ENCODE measurements around the gene PRRX2.

Gene PRRX2

DNA sequence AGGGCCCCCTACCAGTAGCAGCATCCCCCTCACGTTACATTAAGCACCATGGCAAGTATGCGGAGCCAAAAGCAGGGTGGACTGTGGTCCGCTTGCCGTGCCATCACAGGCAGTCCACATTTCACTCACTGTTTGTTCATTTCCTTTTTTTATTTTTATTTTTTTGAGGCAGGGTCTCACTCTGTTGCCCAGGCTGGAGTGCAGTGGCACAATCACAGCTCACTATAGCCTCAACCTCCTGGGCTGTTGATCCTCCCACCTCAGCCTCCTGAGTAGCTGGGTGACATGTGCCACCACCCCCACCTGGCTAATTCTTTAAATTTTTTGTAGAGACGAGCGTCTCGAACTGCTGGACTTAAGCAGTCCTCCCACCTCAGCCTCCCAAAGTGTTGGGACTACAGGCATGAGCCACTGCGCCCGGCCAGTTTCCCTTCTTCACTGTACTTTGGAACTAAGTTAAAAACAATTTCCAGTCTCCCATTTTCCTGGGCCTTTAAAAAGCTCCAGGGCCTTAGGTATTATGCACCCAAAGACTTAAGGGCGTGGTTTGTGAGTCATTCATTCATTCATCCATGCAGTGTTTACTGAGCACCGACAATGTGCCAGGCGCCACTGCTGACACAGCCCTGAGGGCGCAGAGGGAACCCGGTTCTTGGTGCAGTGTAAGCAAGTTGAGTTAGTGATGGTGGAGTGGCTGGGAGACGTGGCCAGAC lies 19.9 kb downstream of the PRRX2 start:
- DNase-seq, result no peak

- no peak for DNase-seq
These were observed 20.4 kb downstream of the PRRX2 start for GRCh38 chr9:129685933-129686259.

GRCh38 chr9:129686736-129687135 lies 21.3 kb downstream of the PRRX2 start:
- no peak for DNase-seq

GRCh38 chr9:129687391-129687790 lies 21.9 kb downstream of the PRRX2 start:
- DNase-seq, result no peak

GRCh38 chr9:129688285-129689043 lies 23.0 kb downstream of the PRRX2 start:
- no peak for DNase-seq

DNA sequence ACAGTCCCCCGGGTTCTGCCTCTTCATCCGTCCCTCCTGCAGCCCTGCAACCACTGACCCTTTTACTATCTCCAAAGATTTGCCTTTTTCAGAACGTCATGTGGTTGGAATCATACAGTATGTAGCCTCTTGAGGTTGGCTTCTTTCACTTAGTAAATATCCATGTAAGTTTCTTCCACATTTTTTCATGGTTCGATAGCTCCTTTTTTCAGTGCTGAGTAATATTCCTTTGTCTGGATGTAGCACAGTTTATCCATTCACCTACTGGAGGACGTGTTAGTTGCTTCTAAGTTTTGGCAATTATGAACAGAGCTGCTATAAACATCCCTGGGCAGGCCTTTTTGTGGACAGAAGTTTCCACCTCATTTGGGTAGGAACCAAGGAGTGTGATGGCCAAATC lies 27.1 kb downstream of the PRRX2 start:
- DNase-seq, result no peak

- no peak for DNase-seq
These were observed 28.3 kb downstream of the PRRX2 start for GRCh38 chr9:129693741-129694140.

DNA sequence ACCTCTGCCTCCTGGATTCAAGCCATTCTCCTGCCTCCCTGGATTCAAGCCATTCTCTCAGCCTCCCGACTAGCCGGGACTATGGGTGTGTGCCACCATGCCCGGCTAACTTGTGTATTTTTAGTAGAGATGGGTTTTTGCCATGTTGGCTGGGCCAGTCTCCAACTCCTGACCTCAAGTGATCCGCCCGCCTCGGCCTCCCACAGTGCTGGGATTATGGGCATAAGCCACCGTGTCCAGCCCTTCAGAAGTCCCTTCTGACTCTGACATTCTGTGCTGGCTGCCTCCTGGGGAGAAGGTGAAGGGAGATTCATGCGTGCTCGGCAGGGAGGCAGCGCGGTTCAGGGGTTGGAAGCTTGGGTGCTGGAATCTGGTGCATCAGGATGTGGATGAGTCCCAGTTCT lies 28.8 kb downstream of the PRRX2 start:
- no peak for DNase-seq

DNA sequence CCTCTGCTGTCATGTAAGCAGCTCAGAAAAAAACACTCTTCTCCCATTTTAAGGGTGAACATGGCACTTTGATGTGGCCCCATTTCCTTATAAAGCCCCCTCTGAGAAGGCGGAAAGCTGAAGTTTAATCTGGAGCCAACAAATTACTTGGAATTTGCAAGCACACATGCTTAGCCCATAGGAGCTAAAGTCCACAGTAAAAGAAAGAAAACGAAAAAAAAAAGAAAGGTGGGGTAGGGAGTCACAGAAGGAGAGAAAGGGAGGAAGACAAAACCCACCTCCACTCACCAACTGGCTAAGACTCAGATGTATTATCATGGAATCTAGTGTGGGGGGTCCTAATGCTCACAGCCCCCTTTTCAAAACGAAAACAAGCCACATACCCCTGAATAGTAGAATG lies 30.4 kb downstream of the PRRX2 start:
- DNase-seq, result no peak

DNA sequence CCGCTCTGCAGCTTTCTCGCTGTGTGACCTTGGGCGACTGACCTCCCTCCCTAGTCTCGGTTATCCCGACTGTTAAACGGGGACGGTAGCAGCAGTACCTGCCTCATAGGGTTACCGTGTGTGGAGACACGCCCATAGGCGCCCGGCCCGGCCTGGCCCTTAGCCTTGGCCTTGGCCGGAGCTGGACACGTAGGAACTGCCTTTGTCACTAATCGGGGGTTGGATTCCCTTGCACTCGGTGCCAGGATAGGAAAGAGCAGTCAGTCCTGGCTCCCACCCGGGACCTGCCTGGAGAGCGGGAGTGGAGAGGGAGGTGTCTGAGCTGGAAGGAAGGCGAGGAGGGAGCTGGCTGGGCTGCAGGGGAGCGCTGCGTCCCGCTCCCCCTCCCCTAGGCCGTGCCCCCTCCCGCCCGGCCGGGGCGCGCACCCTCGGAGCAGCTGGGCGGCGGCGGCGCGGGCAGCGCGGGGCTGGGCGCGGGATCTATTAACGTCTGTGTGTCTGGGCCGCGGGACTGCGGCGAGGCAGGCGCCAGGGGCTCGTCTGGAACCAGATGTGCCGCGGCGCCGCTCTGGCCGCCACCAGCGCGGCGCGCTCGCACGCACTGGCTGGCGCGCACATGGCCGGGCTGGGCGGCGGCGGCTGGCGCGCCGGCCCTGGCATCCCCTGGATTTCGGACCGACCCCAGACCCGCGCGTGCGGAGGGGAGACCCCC lies 31.7 kb downstream of the PRRX2 start:
- no peak for DNase-seq

GRCh38 chr9:129697656-129698253 lies 32.3 kb downstream of the PRRX2 start:
- no peak for DNase-seq

GRCh38 chr9:129698254-129698757 lies 32.9 kb downstream of the PRRX2 start:
- DNase-seq, result no peak

DNA sequence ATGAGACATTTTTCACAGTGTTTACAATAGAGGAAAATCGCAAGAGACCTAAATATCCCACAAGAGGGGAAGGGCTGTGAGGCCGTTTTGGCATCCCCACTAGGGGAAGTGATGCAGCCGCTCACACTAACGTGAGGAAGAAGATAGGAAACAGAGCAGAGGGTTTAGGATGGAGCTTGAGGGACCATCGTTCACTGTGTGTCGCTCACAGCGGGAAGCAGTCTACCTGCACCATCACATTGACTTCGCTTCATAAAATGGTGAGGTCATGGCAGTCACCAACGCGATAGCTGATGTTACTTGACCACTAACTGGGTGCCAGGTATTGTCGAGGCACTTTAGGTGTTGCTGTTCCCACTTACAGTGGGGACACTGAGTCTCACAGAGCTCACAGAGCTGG lies 35.6 kb downstream of the PRRX2 start:
- no peak for DNase-seq

- no peak for DNase-seq
These were observed 36.1 kb downstream of the PRRX2 start for GRCh38 chr9:129701549-129701948.

DNA sequence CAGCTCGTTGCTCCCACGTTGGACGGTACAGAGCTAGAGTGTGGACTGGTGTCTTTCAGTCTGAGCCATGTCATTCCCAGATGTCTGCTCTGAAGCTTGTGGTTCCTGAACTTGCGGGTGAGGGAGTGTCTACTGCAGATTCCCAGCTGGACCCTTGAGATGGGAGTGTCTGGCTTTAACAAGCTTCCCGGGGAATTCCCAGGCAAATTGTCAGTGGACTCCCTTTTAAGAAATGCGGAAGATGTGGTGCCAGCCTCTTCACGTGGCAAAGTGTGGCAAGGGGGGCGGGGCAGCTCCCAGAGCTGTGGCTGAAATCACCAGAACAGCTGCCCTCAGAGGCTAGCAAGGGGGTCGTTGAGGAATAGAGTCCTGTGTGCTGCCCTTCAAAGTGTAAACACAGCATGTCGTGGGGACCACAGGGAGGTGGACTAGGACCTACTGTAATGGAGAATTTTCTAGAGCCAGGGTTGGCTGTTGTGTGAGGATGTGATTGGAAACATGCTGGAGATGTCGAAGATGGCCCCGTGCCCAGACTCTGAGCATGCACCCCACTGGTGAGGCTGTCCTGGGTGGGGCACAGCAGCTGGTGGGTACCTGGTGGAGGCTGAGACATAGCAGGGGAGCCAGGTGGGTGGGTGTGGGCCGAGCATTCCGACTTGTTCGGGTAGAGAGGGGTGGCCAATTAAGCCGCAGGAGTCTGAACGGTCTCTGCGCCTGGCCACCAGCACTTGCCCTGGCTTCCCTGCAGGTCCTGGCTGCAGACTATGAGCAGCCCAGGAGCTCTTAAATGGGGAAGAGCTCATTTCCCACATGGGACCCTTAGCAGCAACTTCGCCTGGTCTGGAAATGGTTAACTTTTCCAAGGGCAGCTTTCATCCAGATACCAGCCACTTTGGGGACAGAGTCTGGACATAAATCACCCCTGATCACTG lies 37.4 kb downstream of the PRRX2 start:
- DNase-seq, result no peak

DNA sequence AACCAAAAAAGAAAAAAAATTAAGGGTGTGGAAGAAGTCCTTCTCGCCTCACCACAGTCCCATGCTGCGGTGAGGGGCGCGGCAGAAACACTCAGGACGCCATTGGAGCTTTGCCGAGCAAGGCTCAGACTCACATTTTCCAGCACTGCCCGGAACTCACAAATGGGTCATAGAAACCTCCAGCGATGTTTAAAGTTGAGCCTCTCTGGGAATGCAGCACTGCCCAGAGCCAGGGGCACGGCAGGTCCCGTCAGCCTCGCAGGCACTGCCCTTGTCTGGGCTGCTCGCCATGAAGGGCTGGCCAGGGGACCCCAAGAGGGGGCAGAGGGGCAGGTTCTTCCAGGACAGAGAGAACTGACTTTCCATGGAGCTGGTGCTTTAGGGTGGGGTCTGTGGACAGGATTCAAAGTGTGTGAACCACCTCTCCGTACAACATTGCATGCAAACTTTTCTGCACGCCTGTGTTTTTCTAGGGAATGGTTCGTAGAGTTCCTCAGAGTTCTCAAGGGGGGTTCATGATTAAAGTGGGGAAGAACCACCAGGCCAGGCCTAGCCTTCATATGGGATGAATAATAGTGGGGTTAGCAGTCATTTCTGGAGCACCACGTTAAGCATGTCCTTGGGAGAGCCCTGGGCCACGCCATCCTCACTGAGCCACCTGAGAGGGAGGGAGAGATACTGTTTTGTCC lies 38.4 kb downstream of the PRRX2 start:
- DNase-seq, result no peak

GRCh38 chr9:129704807-129705206 lies 39.4 kb downstream of the PRRX2 start:
- no peak for DNase-seq

GRCh38 chr9:129708793-129709192 lies 43.3 kb downstream of the PRRX2 start:
- no peak for DNase-seq

- DNase-seq, result no peak
These were observed 44.2 kb downstream of the PRRX2 start for GRCh38 chr9:129709438-129710168.

DNA sequence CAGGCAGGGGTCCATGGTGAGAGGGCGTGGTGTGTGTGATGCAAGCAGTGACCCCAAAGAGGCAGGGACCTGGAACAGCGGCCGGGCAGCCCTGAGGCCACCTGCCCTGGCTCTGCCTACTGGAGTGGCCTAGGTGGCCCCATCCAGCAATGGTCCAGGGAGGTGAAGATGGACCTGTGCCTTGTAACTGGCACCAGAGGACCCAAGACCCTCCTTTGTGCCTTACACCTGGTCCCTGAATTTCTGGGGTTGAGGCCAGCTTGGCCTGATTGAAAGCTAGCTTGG lies 44.7 kb downstream of the PRRX2 start:
- no peak for DNase-seq

Measured in CD4-positive, alpha-beta T cell treated with Interleukin-4 for 4 hours (primary cell).